ENCODE data around the gene ZMAT5. TPM values are rescaled to one million over a fixed set of nuclear protein-coding genes. Genes with fewer than 3 reads are reported as not detected.

ZMAT5 gene
- total and polyA plus RNA-seq, 2 of the 13 experiments (the other 11 are each of a cell fraction or from before 2014, with no cell fraction given), result 20.7 to 27.8 TPM

DNA sequence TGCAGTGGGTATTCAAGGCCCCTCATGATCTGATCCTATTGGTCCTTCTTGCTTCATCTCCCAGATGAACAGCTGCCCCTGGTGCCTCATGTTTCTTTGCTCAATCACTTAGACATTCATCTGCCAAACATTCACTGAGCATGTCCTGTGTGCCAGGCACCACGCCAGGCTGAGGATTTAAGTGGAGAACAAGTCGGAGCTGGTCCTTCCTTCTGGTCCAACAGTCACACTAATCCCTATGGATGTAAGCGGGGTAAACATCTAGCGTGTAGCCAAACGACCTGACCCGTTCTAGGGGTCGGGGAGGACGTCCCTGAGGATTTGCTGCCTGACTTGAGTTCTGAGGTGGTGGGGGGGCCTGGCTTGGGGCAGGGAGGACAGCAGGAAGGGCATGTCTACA, 21.9 kb downstream of the ZMAT5 start:
- DNase-seq (ENCODE audit: low spot score) (no peak), FAIRE-seq (no peak), ATAC-seq (no peak)
- no TSS peak for BruUV-seq (replicated peaks)
- Histone ChIP-seq H3K4me3 (replicated peaks in 1 of 3; ENCODE audit: insufficient read depth in 1 of 3, low read depth in 2 of 3, low read length in 3 of 3) (no peak overlapping the region), H2AFZ (ENCODE audit: low read length) (no peak overlapping the region), H3K36me3 (replicated peaks in 1 of 2; ENCODE audit: control insufficient read depth in 1 of 2, insufficient read depth in 2 of 2, low read length in 2 of 2) (peaks cover 6 to 29% of the 10 kb centered on the region in 2 experiments; a peak in 4 of 5 replicates), H3K4me2 (ENCODE audit: low read depth, low read length) (no peak overlapping the region), H3K4me1 (ENCODE audit: insufficient read depth, low read length) (peaks cover 8% of the 10 kb centered on the region; the same call in 1 of the 2 replicates), H3K9ac (ENCODE audit: insufficient read depth, low read depth, low read length) (no peak overlapping the region), H4K20me1 (ENCODE audit: insufficient read depth, low read length) (no peaks in the 10 kb centered on the region), H3K9me3 (ENCODE audit: low read length) (no peaks in the 10 kb centered on the region), H3K27me3 (ENCODE audit: control insufficient read depth in 1 of 2, insufficient read depth in 2 of 2, low read length in 2 of 2) (no peaks in the 10 kb centered on the region), H3K27ac (ENCODE audit: extremely low read length, insufficient read depth, low read length) (no peak overlapping the region), H3K79me2 (ENCODE audit: insufficient read depth, low read length) (no peaks in the 10 kb centered on the region)
- in situ Hi-C loops (cut with HindIII; ENCODE audit: extremely low pct_ligation_motif_present, low pct_unique_long_range_greater_than_20kb), result no loop called here
- ChIA-PET CTCF (ENCODE audit: low intra/inter-chr PET ratio, low total read pairs) (no interaction called here), POLR2A (no interaction called here)
- intact Hi-C loops (cut with micrococcal nuclease; ENCODE audit: unreplicated experiment), result no loop called here
- 95% methylated on average over 8 of the region's 8 CpGs for WGBS (ENCODE audit: low lambda C conversion rate)
- TF ChIP-seq ZNF782 (CRISPR knock-in tag; IDR thresholded peaks at IDR 0.05; ENCODE audit: borderline replicate concordance) (no peak), DR1 (CRISPR knock-in tag; IDR thresholded peaks at IDR 0.05) (no peak), SOX13 (IDR thresholded peaks at IDR 0.05) (no peak), SOX13 (CRISPR knock-in tag; conservative IDR thresholded peaks at IDR 0.05 in 1 of 2, IDR thresholded peaks at IDR 0.05 in 1 of 2) (no peak), CHCHD3 (CRISPR knock-in tag; IDR thresholded peaks at IDR 0.05) (no peak), TOE1 (CRISPR knock-in tag; IDR thresholded peaks at IDR 0.05) (no peak), EP300 (IDR thresholded peaks at IDR 0.05; ENCODE audit: low read depth in 2 of 2, low read length in 2 of 2) (no peak), EP300 (CRISPR knock-in tag; IDR thresholded peaks at IDR 0.05; ENCODE audit: borderline replicate concordance) (no peak), ZNF644 (CRISPR knock-in tag; IDR thresholded peaks at IDR 0.05; ENCODE audit: low read depth) (no peak), ZBTB40 (IDR thresholded peaks at IDR 0.05) (no peak), ZBTB40 (CRISPR knock-in tag; IDR thresholded peaks at IDR 0.05) (no peak), ZNF704 (CRISPR knock-in tag; IDR thresholded peaks at IDR 0.05; ENCODE audit: borderline replicate concordance) (no peak), SNRNP70 (IDR thresholded peaks at IDR 0.05; ENCODE audit: low read depth, low read length) (no peak)
